DND-41 (cell line): ENCODE data around the gene CHN1.

Source experiments
- ATAC-seq: fragments of 200-7000 bp; cut with Tn5 transposase; 3 replicates; pipeline ENCODE4 v1.9.1; 2021; ENCODE audit warnings: low read depth; ENCODE audit not compliant: insufficient read depth
- DNase-seq: peaks from one replicate; pipeline ENCODE4 v3.0.0-alpha.2; 2020
- H2AFZ ChIP-seq: 2 replicates; pipeline ENCODE4 v1.6.0; 2012; ENCODE audit warnings: low read depth, low read length
- H3K27ac ChIP-seq: 2 replicates; pipeline ENCODE4 v1.5.1; 2012; ENCODE audit warnings: low read length, inconsistent platforms
- H3K27me3 ChIP-seq: fragments of 200-600 bp; sonication (generic); 2 replicates; pipeline ENCODE4 v1.6.0; 2012; ENCODE audit warnings: low read length, mild to moderate bottlenecking, inconsistent platforms; ENCODE audit not compliant: insufficient read depth, poor library complexity
- H3K36me3 ChIP-seq: 2 replicates; pipeline ENCODE4 v1.5.1; 2012; ENCODE audit warnings: low read length, inconsistent platforms; ENCODE audit not compliant: insufficient read depth
- H3K4me1 ChIP-seq: 2 replicates; pipeline ENCODE4 v1.5.1; 2012; ENCODE audit warnings: mild to moderate bottlenecking, low read length; ENCODE audit not compliant: insufficient read depth
- H3K4me2 ChIP-seq: 2 replicates; pipeline ENCODE4 v1.6.0; 2012; ENCODE audit warnings: mild to moderate bottlenecking, moderate library complexity, low read length, inconsistent platforms; ENCODE audit not compliant: insufficient read depth
- H3K4me3 ChIP-seq, 2 experiments: fragments of 200-600 bp in 1 of 2; shearing (Covaris generic) in 1 of 2; 2 replicates each; pipeline ENCODE4 v1.5.1; 2012 to 2016; ENCODE audit warnings: inconsistent platforms in 2 of 2, low read length in 2 of 2, mild to moderate bottlenecking in 2 of 2, low read depth in 1 of 2, moderate library complexity in 1 of 2
- H3K79me2 ChIP-seq: 2 replicates; pipeline ENCODE4 v1.6.0; 2012; ENCODE audit warnings: low read length, inconsistent platforms; ENCODE audit not compliant: insufficient read depth
- H3K9ac ChIP-seq: 2 replicates; pipeline ENCODE4 v1.6.0; 2012; ENCODE audit warnings: low read depth, mild to moderate bottlenecking, inconsistent platforms, low read length, moderate library complexity
- H3K9me3 ChIP-seq: 2 replicates; pipeline ENCODE4 v1.5.1; 2012; ENCODE audit warnings: low read length, moderate library complexity, mild to moderate bottlenecking, inconsistent platforms; ENCODE audit not compliant: insufficient read depth, severe bottlenecking
- H4K20me1 ChIP-seq: 2 replicates; pipeline ENCODE4 v1.6.0; 2012; ENCODE audit warnings: low read length; ENCODE audit not compliant: insufficient read depth
- CTCF ChIP-seq: IDR thresholded peaks from 2 replicates; pipeline ENCODE4 v1.5.1; 2012; ENCODE audit warnings: borderline replicate concordance, low read length, moderate library complexity, mild to moderate bottlenecking; ENCODE audit not compliant: poor library complexity, severe bottlenecking; ENCODE audit errors: extremely low read depth
- EZH2 ChIP-seq: IDR thresholded peaks from 3 replicates; pipeline ENCODE4 v1.6.1; 2012; ENCODE audit warnings: borderline replicate concordance, low read depth, mild to moderate bottlenecking, moderate library complexity, low read length, inconsistent platforms; ENCODE audit not compliant: severe bottlenecking

The CHN1 gene

GRCh38 chr2:175008801-175009495 lies 3.8 kb upstream of the CHN1 start:
- ATAC-seq (no peak), DNase-seq (no peak)
- H4K20me1 ChIP-seq = no peaks in the 10 kb centered on the region
- H2AFZ ChIP-seq = no peak overlapping the region
- no peak overlapping the region for H3K9ac ChIP-seq
- H3K36me3 ChIP-seq = no peaks in the 10 kb centered on the region
- H3K79me2 ChIP-seq = no peaks in the 10 kb centered on the region
- no peaks in the 10 kb centered on the region for H3K9me3 ChIP-seq
- peaks cover 21% of the 10 kb centered on the region for H3K27me3 ChIP-seq
- H3K4me1 ChIP-seq = peaks cover 19% of the 10 kb centered on the region
- H3K4me3 ChIP-seq = no peak overlapping the region
- TF ChIP-seq CTCF (no peak), EZH2 (no peak)
- no peak overlapping the region for H3K4me2 ChIP-seq
- no peak overlapping the region for H3K27ac ChIP-seq

- H3K4me1 ChIP-seq = peaks cover 28% of the 10 kb centered on the region
Measured at GRCh38 chr2:175008009-175008408, 2.8 kb upstream of the CHN1 start.

GRCh38 chr2:175007510-175007909 lies 2.3 kb upstream of the CHN1 start:
- DNase-seq (no peak), ATAC-seq (no peak)
- Histone ChIP-seq H3K4me2 (no peak overlapping the region), H3K27ac (no peak overlapping the region), H3K27me3 (peaks cover 21% of the 10 kb centered on the region), H2AFZ (no peak overlapping the region), H4K20me1 (no peaks in the 10 kb centered on the region), H3K36me3 (no peaks in the 10 kb centered on the region), H3K9me3 (no peaks in the 10 kb centered on the region), H3K4me3 (no peak overlapping the region), H3K9ac (no peak overlapping the region), H3K4me1 (peaks cover 29% of the 10 kb centered on the region), H3K79me2 (no peaks in the 10 kb centered on the region)
- TF ChIP-seq CTCF (no peak), EZH2 (no peak)

More at GRCh38 chr2:175008009-175008408, 2.8 kb upstream of the CHN1 start:
- no peak for TF ChIP-seq CTCF
- no peak for TF ChIP-seq EZH2
- no peak overlapping the region for H2AFZ ChIP-seq
- no peak overlapping the region for H3K4me3 ChIP-seq
- ATAC-seq (no peak), DNase-seq (no peak)
- H3K27me3 ChIP-seq = peaks cover 21% of the 10 kb centered on the region
- H3K79me2 ChIP-seq = no peaks in the 10 kb centered on the region
- no peak overlapping the region for H3K9ac ChIP-seq
- H3K4me2 ChIP-seq = no peak overlapping the region
- no peaks in the 10 kb centered on the region for H3K9me3 ChIP-seq
- H4K20me1 ChIP-seq = no peaks in the 10 kb centered on the region
- no peaks in the 10 kb centered on the region for H3K36me3 ChIP-seq
- H3K27ac ChIP-seq = no peak overlapping the region
